22Rv1 (cell line): Measurements from ENCODE around the gene MAU2.
A peak's percentile ranks its signal among the peaks of the same experiment; 100 is the strongest.

ENCODE experiments used
- H3K27ac ChIP-seq: fragments of 450-650 bp; 2 replicates; pipeline ENCODE4 v1.5.1; 2017
- CTCF ChIP-seq: fragments of 450-650 bp; IDR thresholded peaks from 2 replicates; pipeline ENCODE4 v1.5.1; 2017; ENCODE audit warnings: mild to moderate bottlenecking
- ZFX ChIP-seq: fragments of 450-650 bp; IDR thresholded peaks from 2 replicates; pipeline ENCODE4 v1.6.1; 2017; ENCODE audit warnings: antibody characterized with exemption, borderline replicate concordance

Gene MAU2

DNA sequence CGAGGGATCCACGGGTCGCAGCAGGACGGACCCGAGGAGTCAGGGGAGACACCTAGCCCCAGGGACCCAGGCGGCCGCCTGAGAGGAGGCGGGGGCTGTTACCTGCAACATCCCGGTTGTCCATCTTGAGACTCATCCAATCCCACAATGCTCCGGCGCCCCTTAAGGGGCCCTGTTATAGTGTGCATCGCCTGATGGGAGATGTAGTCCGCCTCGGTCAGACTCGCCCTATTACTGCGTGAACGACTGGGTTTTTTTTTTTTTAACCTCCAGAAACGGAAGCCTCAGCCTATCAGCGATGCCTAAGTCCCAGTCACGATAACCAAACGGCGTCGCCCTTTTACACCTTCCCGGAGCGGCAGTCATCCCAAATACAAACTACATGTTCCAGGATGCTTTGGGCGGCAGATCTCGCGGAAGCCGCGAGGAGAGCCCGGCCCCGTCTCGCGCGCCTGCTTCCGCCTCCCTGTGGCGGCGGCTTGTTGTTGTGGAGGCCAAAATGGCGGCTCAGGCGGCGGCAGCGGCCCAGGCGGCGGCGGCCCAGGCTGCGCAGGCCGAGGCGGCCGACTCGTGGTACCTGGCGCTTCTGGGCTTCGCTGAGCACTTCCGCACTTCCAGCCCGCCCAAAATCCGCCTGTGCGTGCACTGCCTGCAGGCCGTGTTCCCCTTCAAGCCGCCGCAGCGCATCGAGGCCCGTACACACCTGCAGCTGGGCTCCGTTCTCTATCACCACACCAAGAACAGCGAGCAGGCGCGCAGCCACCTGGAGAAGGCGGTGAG lies at the start of gene MAU2, which contains the start of gene SUGP1:
TSS of gene MAU2 (plus strand) at position 469 of the 780 bp plus-strand sequence. CDS start at position 500, 31 bp downstream.
TSS of gene SUGP1 (minus strand) at position 149 of the 780 bp plus-strand sequence. CDS start at position 136, 13 bp downstream.
- no peak for TF ChIP-seq CTCF
- no peak for TF ChIP-seq ZFX
- peak within 1 kb of the TSS; percentile 81 for H3K27ac ChIP-seq

- no peak overlapping the region for H3K27ac ChIP-seq
- TF ChIP-seq ZFX (no peak), CTCF (no peak)
These were observed 48.6 kb upstream of the MAU2 start for GRCh38 chr19:19271828-19272599.

GRCh38 chr19:19274146-19274545 lies 46.5 kb upstream of the MAU2 start:
- H3K27ac ChIP-seq: no peak overlapping the region
- TF ChIP-seq CTCF: no peak

DNA sequence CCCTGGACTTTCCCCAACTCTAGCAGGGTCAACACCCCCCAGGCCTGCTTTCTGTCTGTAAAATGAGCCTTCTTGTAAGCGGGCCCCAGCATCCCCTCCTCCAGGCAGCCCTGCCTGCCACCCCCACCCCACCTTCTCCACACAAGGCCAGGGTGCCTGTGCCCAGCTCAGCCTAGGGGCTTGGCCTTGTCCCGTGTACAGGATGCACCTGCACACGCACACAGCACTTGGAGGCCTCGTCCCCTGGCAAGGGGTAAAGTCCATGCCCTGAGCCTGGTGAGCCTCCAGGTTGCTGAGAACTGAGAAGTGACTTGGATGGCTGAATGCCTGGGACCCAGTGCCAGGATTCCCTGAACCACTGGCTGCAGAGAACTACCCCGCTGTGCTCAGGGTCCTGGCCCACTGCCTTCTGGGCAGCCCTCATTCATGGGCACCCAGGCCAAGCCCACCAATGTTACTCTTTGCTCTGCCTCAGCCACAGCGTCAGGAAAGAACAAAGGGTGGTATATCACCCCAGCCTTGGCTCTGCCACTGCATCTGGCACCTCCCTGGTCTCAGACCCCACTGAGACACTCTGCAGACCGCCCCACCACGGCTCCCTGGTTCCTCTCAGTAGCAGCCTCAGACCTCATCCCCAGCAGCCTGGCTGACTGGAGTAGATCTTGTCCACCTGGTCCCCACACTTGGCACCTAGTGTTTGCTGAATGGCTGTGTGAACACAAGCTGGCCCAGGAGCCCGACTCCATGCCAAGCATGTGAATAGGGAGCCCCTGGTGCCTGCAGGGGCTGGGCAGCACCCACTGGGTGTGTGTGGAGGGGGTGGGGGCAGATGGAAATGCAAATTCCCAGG lies 45.7 kb upstream of the MAU2 start:
- TF ChIP-seq CTCF: no peak
- TF ChIP-seq ZFX: no peak
- no peak overlapping the region for H3K27ac ChIP-seq

DNA sequence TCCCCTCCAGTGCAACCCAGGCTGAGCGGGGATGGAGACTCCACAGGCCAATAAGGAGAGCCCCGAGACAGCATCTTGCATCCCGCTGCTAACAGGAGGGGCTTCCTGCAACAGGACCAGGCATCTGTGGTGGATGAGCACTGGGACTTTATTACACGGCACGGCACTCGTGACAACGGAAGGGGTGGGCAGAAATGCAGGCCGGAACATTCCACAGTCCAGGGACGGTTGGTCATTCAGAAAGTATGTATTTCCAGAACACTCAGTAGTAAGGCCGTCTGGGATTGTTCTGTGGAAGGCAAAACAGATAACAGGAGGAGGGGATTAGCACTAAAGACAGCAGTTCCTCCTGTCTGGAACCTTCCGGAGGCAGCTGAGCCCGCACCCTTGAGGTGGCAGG lies 44.2 kb upstream of the MAU2 start:
- H3K27ac ChIP-seq: no peak overlapping the region
- TF ChIP-seq CTCF (no peak), ZFX (no peak)

- no peak for TF ChIP-seq CTCF
- TF ChIP-seq ZFX: no peak
- no peak overlapping the region for H3K27ac ChIP-seq
These were observed 43.8 kb upstream of the MAU2 start for GRCh38 chr19:19276851-19277250.
